GM13977 (cell line): Measurements from ENCODE around the gene SHANK1.

Experiments used
- DNase-seq: peaks from one replicate; pipeline ENCODE4 v3.0.0; 2012; ENCODE audit warnings: low spot score
- CTCF ChIP-seq: IDR thresholded peaks from 2 replicates; pipeline ENCODE4 v1.5.1; 2012; ENCODE audit warnings: mild to moderate bottlenecking, control low read depth; ENCODE audit not compliant: insufficient read depth; ENCODE audit errors: extremely low read depth, missing control alignments
- in situ Hi-C: fragments of 300-500 bp; cut with MboI; formaldehyde crosslinking; loops from one replicate; pipeline ENCODE4 v1.12.0; 2022; ENCODE audit warnings: low sequenced_read_pairs, low pct_unique_long_range_greater_than_20kb, mixed read lengths, inconsistent platforms; ENCODE audit not compliant: unreplicated experiment

Gene SHANK1

GRCh38 chr19:50659318-50660087 is 60.1 kb downstream of the SHANK1 start:
- no peak for TF ChIP-seq CTCF
- in situ Hi-C loops: no loop called here
- no peak for DNase-seq

DNA sequence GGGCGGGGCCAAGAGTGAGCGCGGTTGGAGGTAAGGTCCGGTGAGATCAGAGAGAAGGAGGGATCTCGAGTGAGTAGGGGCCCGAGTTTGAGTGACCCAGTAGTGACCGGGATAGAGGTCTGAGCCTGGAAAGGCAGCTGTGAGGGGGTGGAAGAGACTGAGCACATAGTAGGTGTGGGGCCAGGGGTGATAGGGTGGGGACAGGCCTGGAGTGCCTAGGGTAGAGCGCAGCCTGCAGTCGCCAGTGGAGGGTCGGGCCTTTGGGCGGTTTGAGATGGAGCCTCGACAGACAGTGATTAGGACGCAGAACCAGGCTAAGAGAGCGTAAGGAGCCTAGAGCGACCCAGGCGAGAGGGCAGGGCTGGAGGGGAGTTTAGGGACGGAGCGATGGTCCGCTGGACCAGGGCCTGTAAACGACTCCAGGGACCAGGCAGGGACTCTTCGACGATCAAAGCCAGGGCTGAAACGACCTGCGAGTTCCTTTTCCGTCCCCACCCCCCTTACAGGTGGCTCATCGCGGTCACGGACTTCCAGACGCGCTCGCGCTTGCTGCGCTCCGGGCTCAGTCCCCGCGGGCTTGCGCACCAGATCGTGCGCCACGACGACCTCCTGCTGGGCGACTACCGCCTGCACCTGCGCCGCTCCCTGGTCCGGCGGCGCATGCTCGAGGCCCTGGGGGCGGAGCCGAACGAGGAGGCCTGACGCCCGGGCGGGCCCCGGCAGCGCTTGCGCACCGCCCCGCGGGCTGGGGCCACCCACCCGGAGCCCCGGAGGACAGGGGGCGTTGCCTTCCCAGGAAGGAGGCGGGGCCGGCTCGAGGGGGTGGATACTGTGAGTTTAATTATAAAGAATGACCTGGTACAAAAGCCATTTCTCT is 60.9 kb downstream of the SHANK1 start:
- DNase-seq: peak; percentile 93
- in situ Hi-C loops: no loop called here
- TF ChIP-seq CTCF: no peak

DNA sequence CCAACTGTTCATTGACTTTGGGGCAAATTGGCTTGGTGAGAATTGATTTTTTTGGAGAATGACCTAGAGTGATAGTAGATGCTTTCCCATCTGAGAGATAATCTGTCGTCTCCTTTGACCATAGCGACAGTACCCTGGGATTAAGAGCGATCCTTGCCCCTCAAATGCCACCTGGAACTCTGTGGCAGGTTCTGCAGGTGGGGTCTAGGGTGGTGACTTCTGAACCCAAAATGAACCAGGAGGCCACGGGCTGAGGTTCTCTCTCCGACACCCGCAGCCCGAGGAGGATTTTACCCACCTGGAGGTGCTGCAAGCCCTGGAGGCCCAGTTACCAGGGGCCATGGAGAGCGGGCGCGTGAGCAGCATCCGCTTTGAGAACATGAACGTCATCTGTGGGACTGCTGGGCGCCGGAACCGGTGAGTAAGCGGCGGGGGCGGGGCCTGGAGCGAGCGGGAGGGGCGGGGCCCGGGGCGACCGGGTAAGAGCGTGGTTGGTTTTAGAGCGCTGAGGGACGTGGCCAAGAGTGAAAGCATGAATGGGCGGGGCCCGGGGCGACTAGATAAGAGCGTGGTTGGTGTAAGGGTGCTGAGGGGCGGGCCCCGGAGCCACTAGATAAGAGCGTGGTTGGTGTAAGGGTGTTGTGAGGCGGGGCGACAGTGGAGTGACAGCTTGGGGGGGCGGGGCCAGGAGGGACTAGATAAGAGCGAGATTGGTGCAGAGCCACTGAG is 61.7 kb downstream of the SHANK1 start:
- peak; percentile 92 for DNase-seq
- in situ Hi-C loops: no loop called here
- TF ChIP-seq CTCF: no peak

- in situ Hi-C loops: no loop called here
- TF ChIP-seq CTCF: no peak
- DNase-seq: no peak
Observed at GRCh38 chr19:50657222-50657669, 62.4 kb downstream of the SHANK1 start.

GRCh38 chr19:50654882-50655281 is 64.7 kb downstream of the SHANK1 start:
- DNase-seq: no peak
- TF ChIP-seq CTCF: no peak
- in situ Hi-C loops: no loop called here

DNA sequence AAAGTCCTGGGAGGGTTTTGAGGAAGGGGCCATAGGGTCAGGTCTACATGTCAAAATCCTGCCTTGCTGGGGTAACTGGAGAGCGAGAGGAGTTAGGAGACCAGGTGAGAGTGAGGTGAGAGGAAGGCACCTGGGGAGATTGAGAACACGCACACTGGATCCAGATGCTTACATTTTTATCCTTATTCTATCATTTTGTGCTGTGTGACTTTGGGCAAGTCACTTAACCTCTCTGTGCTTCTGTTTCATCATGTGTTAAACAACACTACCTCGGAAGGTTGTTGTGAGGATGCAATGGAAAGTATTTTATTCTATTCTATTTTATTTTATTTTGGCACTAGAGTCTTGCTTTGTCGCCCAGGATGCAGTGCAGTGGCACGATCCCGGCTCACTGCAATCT is 66.9 kb downstream of the SHANK1 start:
- no peak for TF ChIP-seq CTCF
- DNase-seq: no peak
- in situ Hi-C loops: no loop called here
